HepG2 (cell line): ENCODE results near the gene CGNL1. TPM values are rescaled to one million over a fixed set of nuclear protein-coding genes. Genes with fewer than 3 reads are reported as not detected.

Experiments used
- ATAC-seq: fragments of 200-7000 bp; cut with Tn5 transposase; 3 replicates; pipeline ENCODE4 v1.9.1; 2020; ENCODE audit warnings: mild to moderate bottlenecking, moderate library complexity
- BruUV-seq: library from RNA; stranded (reverse); fragments of 400-500 nt; replicated peaks from 2 replicates; lab custom pipeline; 2021; lab: Mats Ljungman, UMichigan
- CTCF ChIA-PET: fragments of 300-600 bp; formaldehyde crosslinking; extraction: SDS; loops from one replicate; lab custom pipeline; 2021; ENCODE audit warnings: low total read pairs, inconsistent platforms, low intra/inter-chr PET ratio; lab: Yijun Ruan, JAX
- POLR2A ChIA-PET: fragments of 350-600 bp; sonication (Branson Sonifier 250); formaldehyde crosslinking; loops from one replicate; lab custom pipeline; 2020; ENCODE audit warnings: antibody characterized with exemption, inconsistent platforms; lab: Yijun Ruan, JAX
- DNase-seq: peaks from one replicate; pipeline ENCODE4 v3.0.0-alpha.2; 2015; ENCODE audit warnings: low spot score
- FAIRE-seq: peaks from 3 replicates; lab custom pipeline; 2011; peaks lifted over from hg19 to GRCh38; lab: Jason Lieb, UNC
- H2AFZ ChIP-seq: one replicate; pipeline ENCODE4 v1.6.1; 2011; ENCODE audit warnings: low read length, inconsistent platforms
- H3K27ac ChIP-seq: fragments of 300-600 bp; 3 replicates; pipeline ENCODE4 v1.8.0; 2011; ENCODE audit warnings: mixed run types, mild to moderate bottlenecking, mixed read lengths, low read length, inconsistent platforms; ENCODE audit not compliant: insufficient read depth; ENCODE audit errors: extremely low read length
- H3K27me3 ChIP-seq, 2 experiments: fragments of 200-600 bp in 1 of 2; 2 replicates in 1 of 2; 3 replicates in 1 of 2; pipeline versions ENCODE4 v1.6.0 to v1.8.0; 2011; ENCODE audit warnings: low read length in 2 of 2, mild to moderate bottlenecking in 2 of 2, moderate library complexity in 2 of 2, inconsistent platforms in 1 of 2; ENCODE audit not compliant: insufficient read depth in 2 of 2, control insufficient read depth in 1 of 2
- H3K36me3 ChIP-seq, 2 experiments: fragments of 200-600 bp in 1 of 2; replicated peaks in 1 of 2; 2 replicates in 1 of 2; 3 replicates in 1 of 2; pipeline versions ENCODE4 v1.5.1 to v1.8.0; 2011; ENCODE audit warnings: low read length in 2 of 2, inconsistent platforms in 1 of 2; ENCODE audit not compliant: insufficient read depth in 2 of 2, control insufficient read depth in 1 of 2
- H3K4me1 ChIP-seq: 2 replicates; pipeline ENCODE4 v1.5.1; 2012; ENCODE audit warnings: low read length, inconsistent platforms; ENCODE audit not compliant: insufficient read depth
- H3K4me2 ChIP-seq: 2 replicates; pipeline ENCODE4 v1.6.0; 2011; ENCODE audit warnings: low read depth, low read length, inconsistent platforms
- H3K4me3 ChIP-seq, 3 experiments: fragments of 200-600 bp in 1 of 3; sonication (generic), shearing (Covaris generic) in 1 of 3; replicated peaks in 1 of 3; 2 replicates each; pipeline ENCODE4 v1.5.1; 2011 to 2016; ENCODE audit warnings: low read length in 3 of 3, inconsistent platforms in 2 of 3, low read depth in 2 of 3, mild to moderate bottlenecking in 2 of 3, control low read depth in 1 of 3, mixed read lengths in 1 of 3; ENCODE audit not compliant: insufficient read depth in 1 of 3
- H3K79me2 ChIP-seq: one replicate; pipeline ENCODE4 v1.6.1; 2011; ENCODE audit warnings: low read length, inconsistent platforms; ENCODE audit not compliant: insufficient read depth
- H3K9ac ChIP-seq: 2 replicates; pipeline ENCODE4 v1.6.0; 2011; ENCODE audit warnings: mild to moderate bottlenecking, low read depth, low read length, inconsistent platforms; ENCODE audit not compliant: insufficient read depth
- H3K9me3 ChIP-seq: 2 replicates; pipeline ENCODE4 v1.5.1; 2012; ENCODE audit warnings: mild to moderate bottlenecking, low read length
- H4K20me1 ChIP-seq: 2 replicates; pipeline ENCODE4 v1.6.0; 2011; ENCODE audit warnings: inconsistent platforms, mild to moderate bottlenecking, low read length, moderate library complexity; ENCODE audit not compliant: insufficient read depth
- BORCS8-MEF2B ChIP-seq: sonication (generic); formaldehyde crosslinking; IDR thresholded peaks from 2 replicates; pipeline ENCODE4 v1.8.0; 2022; ENCODE audit warnings: mild to moderate bottlenecking, missing genetic modification reagents
- ERF ChIP-seq: IDR thresholded peaks from 2 replicates; pipeline ENCODE4 v1.6.1; 2018; ENCODE audit warnings: missing biosample characterization, missing genetic modification reagents
- HNF1B ChIP-seq: sonication (generic); formaldehyde crosslinking; IDR thresholded peaks from 2 replicates; pipeline ENCODE4 v1.5.1; 2020; ENCODE audit warnings: mild to moderate bottlenecking, moderate library complexity, missing genetic modification reagents
- NFKBIZ ChIP-seq: IDR thresholded peaks from 2 replicates; pipeline ENCODE4 v1.6.1; 2018; ENCODE audit warnings: missing genetic modification reagents, missing compliant biosample characterization
- PRDM4 ChIP-seq: sonication (generic); formaldehyde crosslinking; IDR thresholded peaks from 2 replicates; pipeline ENCODE4 v1.9.0; 2021; ENCODE audit warnings: missing genetic modification reagents, borderline replicate concordance
- ZNF619 ChIP-seq: sonication (generic); formaldehyde crosslinking; IDR thresholded peaks from 2 replicates; pipeline ENCODE4 v1.4.0; 2020; ENCODE audit warnings: mild to moderate bottlenecking, missing genetic modification reagents
- ZNF816 ChIP-seq: sonication (generic); formaldehyde crosslinking; IDR thresholded peaks from 2 replicates; pipeline ENCODE4 v1.8.0; 2022; ENCODE audit warnings: missing genetic modification reagents, mild to moderate bottlenecking, borderline replicate concordance
- ZNF83 ChIP-seq: sonication (generic); formaldehyde crosslinking; IDR thresholded peaks from 2 replicates; pipeline ENCODE4 v1.4.0; 2020; ENCODE audit warnings: missing genetic modification reagents, mild to moderate bottlenecking, borderline replicate concordance
- WGBS: methylation state at CpG from one replicate; pipeline ENCODE4 v1.1.6; 2017; ENCODE audit warnings: low lambda C conversion rate; 5-methylcytosine and 5-hydroxymethylcytosine counted together
- in situ Hi-C: cut with HindIII; loops from 2 replicates; pipeline ENCODE4 v1.10.0; 2017; ENCODE audit warnings: low pct_unique_long_range_greater_than_20kb; ENCODE audit not compliant: extremely low pct_ligation_motif_present
- intact Hi-C: fragments of 100-400 bp; cut with micrococcal nuclease; formaldehyde crosslinking; loops from one replicate; pipeline ENCODE4 v1.10.0; 2022; ENCODE audit not compliant: unreplicated experiment
- polyA plus RNA-seq, 8 experiments: library from polyadenylated mRNA; depleted of rRNA in 3 of 8; stranded (reverse) in 7 of 8; unstranded in 1 of 8; fragments of >200 nt; fragmentation: Illumina TruSeq in 4 of 8; extraction: Trizol in 4 of 8; gene quantifications; 2 replicates each; pipeline versions ENCODE4 v1.2.1 to v1.2.3, GENCODE V29; 2011 to 2016; ENCODE audit warnings: low read depth in 4 of 8, missing spikeins in 1 of 8, mixed read lengths in 1 of 8; ENCODE audit not compliant: insufficient read depth in 1 of 8
- total RNA-seq, 5 experiments: library from RNA; depleted of rRNA; stranded (reverse); fragments of >200 nt; fragmentation: Illumina TruSeq; extraction: Trizol; gene quantifications; 2 replicates each; pipeline ENCODE4 v1.2.3, GENCODE V29; 2016; ENCODE audit warnings: low read depth in 1 of 5

Gene CGNL1
- total and polyA plus RNA-seq, 2 of the 13 experiments (the other 11 are each of a cell fraction or from before 2014, with no cell fraction given) = 5.6 to 15.6 TPM

- H3K4me1 ChIP-seq = peaks cover 19% of the 10 kb centered on the region
- no peaks in the 10 kb centered on the region for H3K9me3 ChIP-seq
- H2AFZ ChIP-seq = no peak overlapping the region
- H4K20me1 ChIP-seq = no peaks in the 10 kb centered on the region
- no peak for TF ChIP-seq HNF1B (CRISPR knock-in tag)
- TF ChIP-seq NFKBIZ (CRISPR knock-in tag) = no peak
- 97% methylated on average over 12 of the region's 12 CpGs for WGBS
- in situ Hi-C loops = no loop called here
- CTCF ChIA-PET = no interaction called here
- DNase-seq = no peak
- POLR2A ChIA-PET = no interaction called here
- no peak overlapping the region for H3K4me3 ChIP-seq
- H3K36me3 ChIP-seq = no peaks in the 10 kb centered on the region
- H3K27ac ChIP-seq = no peak overlapping the region
- BruUV-seq = no TSS peak
- no peaks in the 10 kb centered on the region for H3K27me3 ChIP-seq
- H3K9ac ChIP-seq = no peak overlapping the region
- intact Hi-C loops = loop anchor here (10.0 kb wide), 1 partner anchor 57 kb away; the partner anchor contains the start of gene CGNL1
- FAIRE-seq = no peak
- H3K4me2 ChIP-seq = no peak overlapping the region
- no peak for ATAC-seq
- peaks cover 2% of the 10 kb centered on the region for H3K79me2 ChIP-seq
These were observed 55.9 kb downstream of the CGNL1 start for GRCh38 chr15:57432141-57432741.

GRCh38 chr15:57436166-57436565 is 59.9 kb downstream of the CGNL1 start:
- H4K20me1 ChIP-seq = no peaks in the 10 kb centered on the region
- no peaks in the 10 kb centered on the region for H3K4me1 ChIP-seq
- H3K27me3 ChIP-seq = no peaks in the 10 kb centered on the region
- no peak overlapping the region for H3K27ac ChIP-seq
- WGBS = 91% methylated on average over 1 of the region's 1 CpG
- FAIRE-seq = no peak
- POLR2A ChIA-PET = no interaction called here
- intact Hi-C loops = loop anchor here (10.0 kb wide), 1 partner anchor 61 kb away; the partner anchor contains the start of gene CGNL1
- in situ Hi-C loops = no loop called here
- TF ChIP-seq BORCS8-MEF2B (CRISPR knock-in tag) (no peak), ERF (CRISPR knock-in tag) (no peak), ZNF83 (CRISPR knock-in tag) (no peak), ZNF619 (no peak), ZNF816 (CRISPR knock-in tag) (no peak), PRDM4 (no peak)
- no peak overlapping the region for H3K4me2 ChIP-seq
- no peaks in the 10 kb centered on the region for H3K79me2 ChIP-seq
- no peak overlapping the region for H3K9ac ChIP-seq
- H2AFZ ChIP-seq = no peak overlapping the region
- CTCF ChIA-PET = no interaction called here
- ATAC-seq = no peak
- H3K9me3 ChIP-seq = no peaks in the 10 kb centered on the region
- no peak overlapping the region for H3K4me3 ChIP-seq
- DNase-seq = no peak
- peaks cover 0 to 5% of the 10 kb centered on the region in 2 experiments; a peak in 2 of 5 replicates for H3K36me3 ChIP-seq
- no TSS peak for BruUV-seq
